SK-N-SH (cell line): Measurements from ENCODE around the gene TUT4.

Experiments
- CTCF ChIP-seq: fragments of 200-600 bp; sonication (generic); IDR thresholded peaks from 2 replicates; pipeline ENCODE4 v1.6.1; 2017; ENCODE audit warnings: antibody characterized with exemption, mild to moderate bottlenecking, moderate library complexity
- FOSL2 ChIP-seq: IDR thresholded peaks from 2 replicates; pipeline ENCODE4 v1.4.0; 2012; ENCODE audit warnings: low read depth, mild to moderate bottlenecking, moderate library complexity, borderline replicate concordance
- GATA2 ChIP-seq: sonication (generic); formaldehyde crosslinking; IDR thresholded peaks from 2 replicates; pipeline ENCODE4 v1.5.0; 2020; ENCODE audit warnings: mild to moderate bottlenecking, missing genetic modification reagents
- JUND ChIP-seq: IDR thresholded peaks from 2 replicates; pipeline ENCODE4 v1.4.0; 2012
- POLR2AphosphoS5 ChIP-seq: IDR thresholded peaks from 2 replicates; pipeline ENCODE4 v1.6.1; 2012; ENCODE audit warnings: low read depth, low read length
- RXRA ChIP-seq: IDR thresholded peaks from 2 replicates; pipeline ENCODE4 v1.4.0; 2012; ENCODE audit warnings: low read depth, mild to moderate bottlenecking, borderline replicate concordance
- SMC3 ChIP-seq: IDR thresholded peaks from 2 replicates; pipeline ENCODE4 v1.6.1; 2012; ENCODE audit warnings: low read depth, low read length, improper control_type of control experiment
- TAF1 ChIP-seq: IDR thresholded peaks from 2 replicates; pipeline ENCODE4 v1.6.1; 2012; ENCODE audit warnings: low read depth, mild to moderate bottlenecking, low read length, moderate library complexity, borderline replicate concordance
- TF ChIP-seq, protein P1 (sequence below): IDR thresholded peaks from 2 replicates; pipeline ENCODE4; 2012

DNA sequence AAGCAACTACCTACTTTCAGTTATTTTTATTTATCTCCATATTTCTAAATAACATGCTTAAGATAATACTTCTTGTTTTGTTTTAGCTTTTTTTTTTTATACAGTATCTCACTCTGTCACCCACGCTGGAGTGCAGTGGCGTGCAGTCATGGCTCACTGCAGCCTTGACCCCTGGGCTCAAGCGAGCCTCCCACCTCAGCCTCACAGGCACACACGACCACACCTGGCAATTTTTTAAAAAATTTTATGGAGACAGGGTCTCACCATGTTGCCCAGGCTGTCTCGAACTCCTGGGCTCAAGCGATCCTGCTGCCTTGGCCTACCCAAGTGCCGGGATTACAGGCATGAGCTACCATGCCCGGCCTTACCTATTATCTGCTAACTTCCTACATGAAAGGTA, 20.6 kb downstream of the TUT4 start:
- TF ChIP-seq RXRA: no peak
- TF ChIP-seq CTCF: no peak
- no peak for TF ChIP-seq SMC3
- no peak for TF ChIP-seq FOSL2
- TF ChIP-seq TAF1: no peak
- TF ChIP-seq GATA2 (CRISPR knock-in tag): no peak
- TF ChIP-seq, protein P1, sequence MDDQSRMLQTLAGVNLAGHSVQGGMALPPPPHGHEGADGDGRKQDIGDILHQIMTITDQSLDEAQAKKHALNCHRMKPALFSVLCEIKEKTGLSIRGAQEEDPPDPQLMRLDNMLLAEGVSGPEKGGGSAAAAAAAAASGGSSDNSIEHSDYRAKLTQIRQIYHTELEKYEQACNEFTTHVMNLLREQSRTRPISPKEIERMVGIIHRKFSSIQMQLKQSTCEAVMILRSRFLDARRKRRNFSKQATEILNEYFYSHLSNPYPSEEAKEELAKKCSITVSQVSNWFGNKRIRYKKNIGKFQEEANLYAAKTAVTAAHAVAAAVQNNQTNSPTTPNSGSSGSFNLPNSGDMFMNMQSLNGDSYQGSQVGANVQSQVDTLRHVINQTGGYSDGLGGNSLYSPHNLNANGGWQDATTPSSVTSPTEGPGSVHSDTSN: no peak
- no peak for TF ChIP-seq JUND
- TF ChIP-seq POLR2AphosphoS5: no peak
